Activated CD4-positive, alpha-beta memory T cell treated with anti-CD3 and anti-CD28 coated beads, Interleukin-2, amount 10 ng/mL, durations not matched to agents 7 days and 5 days (primary cell): Measurements from ENCODE around the gene TBC1D25. TPM values are rescaled to one million over a fixed set of nuclear protein-coding genes. Genes with fewer than 3 reads are reported as not detected.
"Not testable (repeated sequence)": the region's sequence is repeated elsewhere in the genome, so short reads cannot be mapped to it uniquely, and the experiment has no call there.

Experiments used
- CTCF ChIA-PET: fragments of 350-600 bp; sonication (Branson Sonifier 250); formaldehyde crosslinking; loops from one replicate; lab custom pipeline; 2021; ENCODE audit warnings: antibody characterized with exemption, inconsistent platforms; lab: Charles Lee
- POLR2A ChIA-PET: fragments of 350-600 bp; sonication (Branson Sonifier 250); formaldehyde crosslinking; loops from one replicate; lab custom pipeline; 2021; ENCODE audit warnings: antibody characterized with exemption; lab: Charles Lee
- DNase-seq: peaks from one replicate; pipeline ENCODE4 v3.0.0-alpha.2; 2020
- H3K27ac Mint-ChIP-seq: one replicate; pipeline ENCODE4 v1.8.0; 2021; ENCODE audit warnings: mild to moderate bottlenecking, mixed read lengths
- H3K27me3 Mint-ChIP-seq: one replicate; pipeline ENCODE4 v1.8.0; 2021; ENCODE audit warnings: mixed read lengths
- H3K36me3 Mint-ChIP-seq: one replicate; pipeline ENCODE4 v1.8.0; 2021; ENCODE audit warnings: low read depth, mixed read lengths
- H3K4me1 Mint-ChIP-seq: one replicate; pipeline ENCODE4 v1.8.0; 2021; ENCODE audit warnings: mixed read lengths
- H3K4me3 Mint-ChIP-seq: one replicate; pipeline ENCODE4 v1.8.0; 2021; ENCODE audit warnings: mild to moderate bottlenecking, mixed read lengths
- H3K9me3 Mint-ChIP-seq: one replicate; pipeline ENCODE4 v1.8.0; 2021; ENCODE audit warnings: mixed read lengths
- total RNA-seq, 2 experiments: library from RNA; stranded (reverse); gene quantifications; one replicate each; pipeline ENCODE4 v1.2.3, GENCODE V29; 2021

TBC1D25 gene
- total RNA-seq, 2 experiments from 2014 or later, result 21.7 to 22.3 TPM

- POLR2A ChIA-PET, result interaction anchor here (0.7 to 4.9 kb wide), 14 partner anchors 9 to 984 kb away, joined by 3 to 50 read pairs (median 4); partner anchors contain the start of genes EBP, FTSJ1 and RBM3
Observed at GRCh38 chrX:48540028-48540375, 488 bp downstream of the TBC1D25 start.

GRCh38 chrX:48540480-48540879 is 966 bp downstream of the TBC1D25 start:
- H3K9me3 Mint-ChIP-seq, result no peaks in the 10 kb centered on the region
- H3K27me3 Mint-ChIP-seq, result no peaks in the 10 kb centered on the region
- CTCF ChIA-PET, result interaction anchor here (0.8 to 3.4 kb wide), 10 partner anchors 9 to 462 kb away, joined by 3 to 18 read pairs (median 7); partner anchors contain the start of genes FTSJ1, GRIPAP1, RBM3 and SLC38A5
- no peak for DNase-seq
- peak overlapping the region; percentile 93 for H3K4me3 Mint-ChIP-seq
- H3K27ac Mint-ChIP-seq, result peak overlapping the region; percentile 95
- POLR2A ChIA-PET, result interaction anchor here (0.8 to 4.9 kb wide), 12 partner anchors 10 to 984 kb away, joined by 3 to 50 read pairs (median 5); partner anchors contain the start of genes EBP, FTSJ1 and RBM3
- peaks cover 27% of the 10 kb centered on the region for H3K36me3 Mint-ChIP-seq
- H3K4me1 Mint-ChIP-seq, result peaks cover 24% of the 10 kb centered on the region

More at GRCh38 chrX:48540028-48540375, 488 bp downstream of the TBC1D25 start:
- peak; percentile 65 for DNase-seq
- CTCF ChIA-PET, result interaction anchor here (0.7 to 3.4 kb wide), 14 partner anchors 8 to 462 kb away, joined by 3 to 18 read pairs (median 6); partner anchors contain the start of genes EBP, FTSJ1, GRIPAP1 and RBM3
- Mint-ChIP-seq H3K4me1 (peaks cover 27% of the 10 kb centered on the region), H3K36me3 (peaks cover 26% of the 10 kb centered on the region), H3K27ac (peak overlapping the region; percentile 95), H3K27me3 (no peaks in the 10 kb centered on the region), H3K4me3 (peak overlapping the region; percentile 93), H3K9me3 (no peaks in the 10 kb centered on the region)

GRCh38 chrX:48541140-48541814 is 1.8 kb downstream of the TBC1D25 start:
- POLR2A ChIA-PET, result interaction anchor here (1.5 to 4.9 kb wide), 3 partner anchors 11 to 33 kb away, joined by 18 to 50 read pairs (median 33); partner anchors contain the start of genes EBP and RBM3
- Mint-ChIP-seq H3K9me3 (no peaks in the 10 kb centered on the region), H3K4me3 (peak overlapping the region; percentile 93), H3K36me3 (peaks cover 27% of the 10 kb centered on the region), H3K4me1 (peaks cover 22% of the 10 kb centered on the region), H3K27ac (peak overlapping the region; percentile 95), H3K27me3 (no peaks in the 10 kb centered on the region)
- no peak for DNase-seq
- CTCF ChIA-PET, result interaction anchor here (2.2 kb wide), 1 partner anchor 73 kb away, joined by 17 read pairs; the partner anchor contains the start of gene SLC38A5

- H3K27me3 Mint-ChIP-seq, result no peaks in the 10 kb centered on the region
- no peak for DNase-seq
- H3K27ac Mint-ChIP-seq, result no peak overlapping the region
- no peak overlapping the region for H3K4me3 Mint-ChIP-seq
- CTCF ChIA-PET, result no interaction called here
- H3K4me1 Mint-ChIP-seq, result peaks cover 1% of the 10 kb centered on the region
- POLR2A ChIA-PET, result no interaction called here
- H3K9me3 Mint-ChIP-seq, result no peaks in the 10 kb centered on the region
- H3K36me3 Mint-ChIP-seq, result peaks cover 30% of the 10 kb centered on the region
Observed at GRCh38 chrX:48548871-48549270, 9.4 kb downstream of the TBC1D25 start.

- peaks cover 38% of the 10 kb centered on the region for H3K36me3 Mint-ChIP-seq
- H3K9me3 Mint-ChIP-seq, H3K27me3 Mint-ChIP-seq, H3K4me1 Mint-ChIP-seq, H3K27ac Mint-ChIP-seq, POLR2A ChIA-PET, DNase-seq, CTCF ChIA-PET, H3K4me3 Mint-ChIP-seq: not testable (repeated sequence)
Observed at GRCh38 chrX:48555731-48556325, 16.3 kb downstream of the TBC1D25 start.

- no peak for DNase-seq
- POLR2A ChIA-PET, result interaction anchor here (1.0 to 1.3 kb wide), 2 partner anchors 16 to 19 kb away, joined by 4 read pairs; partner anchors contain the start of genes RBM3 and TBC1D25
- H3K27me3 Mint-ChIP-seq, result no peaks in the 10 kb centered on the region
- no peaks in the 10 kb centered on the region for H3K4me1 Mint-ChIP-seq
- H3K27ac Mint-ChIP-seq, result no peak overlapping the region
- peaks cover 46% of the 10 kb centered on the region for H3K36me3 Mint-ChIP-seq
- CTCF ChIA-PET, result no interaction called here
- no peaks in the 10 kb centered on the region for H3K9me3 Mint-ChIP-seq
- no peak overlapping the region for H3K4me3 Mint-ChIP-seq
Observed at GRCh38 chrX:48558271-48558670, 18.8 kb downstream of the TBC1D25 start.

- CTCF ChIA-PET, result no interaction called here
- DNase-seq, result no peak
- no peak overlapping the region for H3K4me3 Mint-ChIP-seq
- no peak overlapping the region for H3K27ac Mint-ChIP-seq
- peaks cover 45% of the 10 kb centered on the region for H3K36me3 Mint-ChIP-seq
- POLR2A ChIA-PET, result no interaction called here
- no peaks in the 10 kb centered on the region for H3K9me3 Mint-ChIP-seq
- no peaks in the 10 kb centered on the region for H3K27me3 Mint-ChIP-seq
- no peaks in the 10 kb centered on the region for H3K4me1 Mint-ChIP-seq
Observed at GRCh38 chrX:48559636-48560035, 20.1 kb downstream of the TBC1D25 start.

GRCh38 chrX:48560056-48560455 is 20.5 kb downstream of the TBC1D25 start:
- H3K36me3 Mint-ChIP-seq, result peaks cover 41% of the 10 kb centered on the region
- H3K27me3 Mint-ChIP-seq, result no peaks in the 10 kb centered on the region
- no peaks in the 10 kb centered on the region for H3K9me3 Mint-ChIP-seq
- POLR2A ChIA-PET, result no interaction called here
- no peaks in the 10 kb centered on the region for H3K4me1 Mint-ChIP-seq
- no peak overlapping the region for H3K27ac Mint-ChIP-seq
- CTCF ChIA-PET, result interaction anchor here (1.1 kb wide), 1 partner anchor 20 kb away, joined by 4 read pairs; no protein-coding TSS in a partner anchor
- no peak overlapping the region for H3K4me3 Mint-ChIP-seq
- DNase-seq, result no peak

- no peak overlapping the region for H3K4me3 Mint-ChIP-seq
- H3K27me3 Mint-ChIP-seq, result no peaks in the 10 kb centered on the region
- POLR2A ChIA-PET, result interaction anchor here (2.5 kb wide), 1 partner anchor 14 kb away, joined by 11 read pairs; the partner anchor contains the start of gene RBM3
- H3K4me1 Mint-ChIP-seq, result no peaks in the 10 kb centered on the region
- DNase-seq, result no peak
- no peaks in the 10 kb centered on the region for H3K9me3 Mint-ChIP-seq
- CTCF ChIA-PET, result interaction anchor here (1.1 kb wide), 1 partner anchor 21 kb away, joined by 4 read pairs; no protein-coding TSS in a partner anchor
- H3K27ac Mint-ChIP-seq, result no peak overlapping the region
- peaks cover 34% of the 10 kb centered on the region for H3K36me3 Mint-ChIP-seq
Observed at GRCh38 chrX:48560681-48561080, 21.2 kb downstream of the TBC1D25 start.

- H3K27me3 Mint-ChIP-seq, result no peaks in the 10 kb centered on the region
- POLR2A ChIA-PET, result interaction anchor here (0.6 kb wide), 1 partner anchor 350 kb away, joined by 4 read pairs; no protein-coding TSS in a partner anchor
- H3K4me3 Mint-ChIP-seq, result no peak overlapping the region
- peak; percentile 38 for DNase-seq
- H3K9me3 Mint-ChIP-seq, result no peaks in the 10 kb centered on the region
- CTCF ChIA-PET, result no interaction called here
- peaks cover 8% of the 10 kb centered on the region for H3K36me3 Mint-ChIP-seq
- H3K4me1 Mint-ChIP-seq, result peaks cover 18% of the 10 kb centered on the region
- peak overlapping the region; percentile 76 for H3K27ac Mint-ChIP-seq
Observed at GRCh38 chrX:48569958-48570357, 30.4 kb downstream of the TBC1D25 start.

- ChIA-PET POLR2A (interaction anchor here (0.7 to 3.1 kb wide), 27 partner anchors 10 to 1429 kb away, joined by 3 to 50 read pairs (median 5); partner anchors contain the start of genes EBP, FTSJ1, GRIPAP1 and HDAC6), CTCF (interaction anchor here (0.5 to 2.5 kb wide), 5 partner anchors 35 to 372 kb away, joined by 3 to 17 read pairs (median 3); partner anchors contain the start of genes EBP and TBC1D25)
- no peak for DNase-seq
- H3K4me3 Mint-ChIP-seq, result peak overlapping the region; percentile 98
- peak overlapping the region; percentile 99 for H3K27ac Mint-ChIP-seq
- H3K36me3 Mint-ChIP-seq, result peaks cover 44% of the 10 kb centered on the region
- peaks cover 39% of the 10 kb centered on the region for H3K4me1 Mint-ChIP-seq
- no peaks in the 10 kb centered on the region for H3K27me3 Mint-ChIP-seq
- no peaks in the 10 kb centered on the region for H3K9me3 Mint-ChIP-seq
Observed at GRCh38 chrX:48573690-48574269, 34.3 kb downstream of the TBC1D25 start.
